Epithelial cell of proximal tubule (primary cell): ENCODE results near the gene CDY2A. TPM values are rescaled to one million over a fixed set of nuclear protein-coding genes. Genes with fewer than 3 reads are reported as not detected.
"Not testable (repeated sequence)": the region's sequence is repeated elsewhere in the genome, so short reads cannot be mapped to it uniquely, and the experiment has no call there.

Experiments
- DNase-seq: peaks from one replicate; pipeline ENCODE4 v3.0.0-alpha.2; 2011; ENCODE audit warnings: low read depth
- H3K4me3 ChIP-seq: 2 replicates; pipeline ENCODE4 v1.5.1; 2011; ENCODE audit warnings: low read depth, mild to moderate bottlenecking, low read length
- total RNA-seq: library from RNA; depleted of rRNA; stranded (reverse); fragments of >200 nt; gene quantifications from 2 replicates; pipeline ENCODE4 v1.2.3, GENCODE V29; 2015

CDY2A gene
- total RNA-seq = not detected in 2 replicates

- not testable (repeated sequence) for H3K4me3 ChIP-seq, DNase-seq
Measured at GRCh38 chrY:18025487-18025886, at the start of gene CDY2A. CDY2A (plus strand) TSS chrY:18025787; CDS start chrY:18026115, 328 bp downstream.

- not testable (repeated sequence) for H3K4me3 ChIP-seq, DNase-seq
Measured at GRCh38 chrY:17997586-17997985, 28.0 kb upstream of the CDY2A start.

GRCh38 chrY:17998266-17998665 lies 27.3 kb upstream of the CDY2A start:
- H3K4me3 ChIP-seq, DNase-seq: not testable (repeated sequence)

GRCh38 chrY:18023897-18024296 lies 1.7 kb upstream of the CDY2A start:
- not testable (repeated sequence) for H3K4me3 ChIP-seq

GRCh38 chrY:18028845-18029244 lies 3.3 kb downstream of the CDY2A start:
- DNase-seq, H3K4me3 ChIP-seq: not testable (repeated sequence)

More at GRCh38 chrY:18023897-18024296, 1.7 kb upstream of the CDY2A start:
- not testable (repeated sequence) for DNase-seq

- H3K4me3 ChIP-seq, DNase-seq: not testable (repeated sequence)
Measured at GRCh38 chrY:18030178-18030577, 4.6 kb downstream of the CDY2A start.

GRCh38 chrY:18034100-18034814 lies 8.7 kb downstream of the CDY2A start:
- H3K4me3 ChIP-seq = not testable (repeated sequence)

GRCh38 chrY:18034864-18035263 lies 9.3 kb downstream of the CDY2A start:
- not testable (repeated sequence) for DNase-seq, H3K4me3 ChIP-seq

More at GRCh38 chrY:18034100-18034814, 8.7 kb downstream of the CDY2A start:
- DNase-seq = not testable (repeated sequence)

- not testable (repeated sequence) for DNase-seq, H3K4me3 ChIP-seq
Measured at GRCh38 chrY:18044990-18045389, 19.4 kb downstream of the CDY2A start.

GRCh38 chrY:18048149-18049040 lies 22.8 kb downstream of the CDY2A start:
- not testable (repeated sequence) for DNase-seq, H3K4me3 ChIP-seq

GRCh38 chrY:18049061-18049460 lies 23.5 kb downstream of the CDY2A start:
- not testable (repeated sequence) for DNase-seq, H3K4me3 ChIP-seq

- DNase-seq, H3K4me3 ChIP-seq: not testable (repeated sequence)
Measured at GRCh38 chrY:18056473-18056872, 30.9 kb downstream of the CDY2A start.

- DNase-seq, H3K4me3 ChIP-seq: not testable (repeated sequence)
Measured at GRCh38 chrY:18073464-18073863, 47.9 kb downstream of the CDY2A start.

Other genes with a start within 250 kb of the CDY2A start
- not detected in 2 replicates for gene CDY2B, start 145.6 kb upstream of the CDY2A start, total RNA-seq